ENCODE data around the gene LTBP1. TPM values are rescaled to one million over a fixed set of nuclear protein-coding genes. Genes with fewer than 3 reads are reported as not detected.

LTBP1 gene
- polyA plus RNA-seq, 2 donors = 4.3 to 13.9 TPM

GRCh38 chr2:33372940-33373553, 426.3 kb downstream of the LTBP1 start:
- Histone ChIP-seq H3K27me3 (ENCODE audit: control insufficient read depth in 1 of 2, insufficient read depth in 2 of 2, low read length in 2 of 2) (no peaks in the 10 kb centered on the region), H3K4me1 (ENCODE audit: control insufficient read depth in 2 of 2, insufficient read depth in 2 of 2, low read length in 1 of 2) (no peaks in the 10 kb centered on the region), H3K27ac (ENCODE audit: low read depth in 2 of 2, low read length in 1 of 2) (no peak overlapping the region), H3K9me3 (ENCODE audit: control insufficient read depth in 2 of 2, insufficient read depth in 1 of 2, low read depth in 1 of 2, low read length in 1 of 2) (no peaks in the 10 kb centered on the region), H3K4me3 (ENCODE audit: low read depth in 1 of 2, low read length in 2 of 2) (no peak overlapping the region), H3K36me3 (ENCODE audit: control insufficient read depth in 2 of 2, insufficient read depth in 2 of 2, low read length in 1 of 2) (no peaks in the 10 kb centered on the region)
- WGBS, 2 donors = 25 to 32% methylated on average over 5 of the region's 5 CpGs

GRCh38 chr2:33373986-33374385, 427.2 kb downstream of the LTBP1 start:
- no peaks in the 10 kb centered on the region for H3K4me1 ChIP-seq (ENCODE audit: control insufficient read depth in 2 of 2, insufficient read depth in 2 of 2, low read length in 1 of 2)
- H3K9me3 ChIP-seq (ENCODE audit: control insufficient read depth in 2 of 2, insufficient read depth in 1 of 2, low read depth in 1 of 2, low read length in 1 of 2) = no peaks in the 10 kb centered on the region
- H3K36me3 ChIP-seq (ENCODE audit: control insufficient read depth in 2 of 2, insufficient read depth in 2 of 2, low read length in 1 of 2) = no peaks in the 10 kb centered on the region
- H3K27me3 ChIP-seq (ENCODE audit: control insufficient read depth in 1 of 2, insufficient read depth in 2 of 2, low read length in 2 of 2) = no peaks in the 10 kb centered on the region
- no peak overlapping the region for H3K27ac ChIP-seq (ENCODE audit: low read depth in 2 of 2, low read length in 1 of 2)
- H3K4me3 ChIP-seq (ENCODE audit: low read depth in 1 of 2, low read length in 2 of 2) = no peak overlapping the region
- WGBS, 2 donors = 65 to 67% methylated on average over 5 of the region's 5 CpGs

GRCh38 chr2:33375054-33375453, 428.3 kb downstream of the LTBP1 start:
- no peaks in the 10 kb centered on the region for H3K27me3 ChIP-seq (ENCODE audit: control insufficient read depth in 1 of 2, insufficient read depth in 2 of 2, low read length in 2 of 2)
- H3K4me3 ChIP-seq (ENCODE audit: low read depth in 1 of 2, low read length in 2 of 2) = no peak overlapping the region
- H3K27ac ChIP-seq (ENCODE audit: low read depth in 2 of 2, low read length in 1 of 2) = no peak overlapping the region
- 70 to 77% methylated on average over 7 of the region's 7 CpGs for WGBS, 2 donors
- H3K9me3 ChIP-seq (ENCODE audit: control insufficient read depth in 2 of 2, insufficient read depth in 1 of 2, low read depth in 1 of 2, low read length in 1 of 2) = no peaks in the 10 kb centered on the region
- no peaks in the 10 kb centered on the region for H3K36me3 ChIP-seq (ENCODE audit: control insufficient read depth in 2 of 2, insufficient read depth in 2 of 2, low read length in 1 of 2)
- no peaks in the 10 kb centered on the region for H3K4me1 ChIP-seq (ENCODE audit: control insufficient read depth in 2 of 2, insufficient read depth in 2 of 2, low read length in 1 of 2)

- Histone ChIP-seq H3K27me3 (ENCODE audit: control insufficient read depth in 1 of 2, insufficient read depth in 2 of 2, low read length in 2 of 2) (no peaks in the 10 kb centered on the region), H3K4me3 (ENCODE audit: low read depth in 1 of 2, low read length in 2 of 2) (no peak overlapping the region), H3K36me3 (ENCODE audit: control insufficient read depth in 2 of 2, insufficient read depth in 2 of 2, low read length in 1 of 2) (no peaks in the 10 kb centered on the region), H3K27ac (ENCODE audit: low read depth in 2 of 2, low read length in 1 of 2) (no peak overlapping the region), H3K4me1 (ENCODE audit: control insufficient read depth in 2 of 2, insufficient read depth in 2 of 2, low read length in 1 of 2) (no peaks in the 10 kb centered on the region), H3K9me3 (ENCODE audit: control insufficient read depth in 2 of 2, insufficient read depth in 1 of 2, low read depth in 1 of 2, low read length in 1 of 2) (no peaks in the 10 kb centered on the region)
- WGBS, 2 donors = 75 to 84% methylated on average over 6 of the region's 6 CpGs
These were observed 430.3 kb downstream of the LTBP1 start for GRCh38 chr2:33377048-33377447.

DNA sequence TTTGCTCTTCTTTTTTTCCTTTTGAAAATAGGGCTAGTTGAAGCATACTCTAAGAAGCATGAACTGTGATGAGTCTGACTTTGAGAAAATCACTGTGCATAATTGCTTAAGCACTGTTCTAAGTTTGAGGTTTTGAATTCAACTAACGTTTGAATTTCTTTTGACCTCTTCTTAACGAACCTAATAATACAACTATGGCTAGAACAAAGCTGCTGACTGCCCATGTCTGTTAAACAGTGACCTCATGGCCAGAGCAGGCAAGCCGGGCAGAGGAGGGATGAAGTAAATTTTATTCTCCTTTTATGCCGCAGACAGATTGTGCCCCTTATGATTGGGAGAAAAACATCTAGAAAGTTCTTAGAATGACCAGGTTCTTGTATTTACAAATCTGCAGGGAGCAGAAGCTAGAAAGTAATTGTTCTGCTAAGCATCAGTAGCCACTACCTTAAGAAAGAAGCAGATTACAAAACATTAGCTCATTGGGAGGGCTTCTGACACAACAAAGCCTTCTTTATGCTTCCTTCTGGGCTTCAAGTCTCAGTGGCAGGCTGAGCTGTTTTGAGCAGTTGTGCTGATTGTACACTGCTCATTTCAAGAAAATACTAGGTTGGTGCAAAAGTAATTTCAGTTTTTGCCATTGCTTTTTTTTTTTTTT, 431.9 kb downstream of the LTBP1 start:
- Histone ChIP-seq H3K27ac (ENCODE audit: low read depth in 2 of 2, low read length in 1 of 2) (no peak overlapping the region), H3K4me1 (ENCODE audit: control insufficient read depth in 2 of 2, insufficient read depth in 2 of 2, low read length in 1 of 2) (no peaks in the 10 kb centered on the region), H3K27me3 (ENCODE audit: control insufficient read depth in 1 of 2, insufficient read depth in 2 of 2, low read length in 2 of 2) (no peaks in the 10 kb centered on the region), H3K9me3 (ENCODE audit: control insufficient read depth in 2 of 2, insufficient read depth in 1 of 2, low read depth in 1 of 2, low read length in 1 of 2) (no peaks in the 10 kb centered on the region), H3K36me3 (ENCODE audit: control insufficient read depth in 2 of 2, insufficient read depth in 2 of 2, low read length in 1 of 2) (no peaks in the 10 kb centered on the region), H3K4me3 (ENCODE audit: low read depth in 1 of 2, low read length in 2 of 2) (no peak overlapping the region)
- 72 to 78% methylated on average over 4 of the region's 4 CpGs for WGBS, 2 donors

- WGBS, 2 donors = 80 to 83% methylated on average over 8 of the region's 8 CpGs
These were observed 433.4 kb downstream of the LTBP1 start for GRCh38 chr2:33380001-33380609.

DNA sequence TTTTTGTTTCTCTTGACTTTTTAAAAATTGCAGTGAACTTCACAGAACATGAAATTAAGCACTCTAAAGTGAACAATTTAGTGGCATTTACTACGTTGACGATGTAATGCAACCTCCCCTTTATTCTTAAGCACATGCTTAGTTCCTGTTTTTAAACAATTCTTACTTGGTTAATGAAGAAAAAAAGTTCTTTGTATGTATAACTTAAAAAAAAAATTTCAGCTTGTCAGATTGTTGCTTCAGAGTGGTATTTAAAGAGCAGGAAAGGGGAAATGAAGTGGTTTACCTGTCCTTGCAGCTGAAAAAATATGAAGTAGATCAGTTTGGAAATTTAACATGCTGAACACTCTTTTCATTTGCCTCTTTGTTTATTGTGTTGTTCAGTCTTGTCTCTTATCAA, 434.0 kb downstream of the LTBP1 start:
- H3K4me1 ChIP-seq (ENCODE audit: control insufficient read depth in 2 of 2, insufficient read depth in 2 of 2, low read length in 1 of 2) = no peaks in the 10 kb centered on the region
- H3K27ac ChIP-seq (ENCODE audit: low read depth in 2 of 2, low read length in 1 of 2) = no peak overlapping the region
- no peaks in the 10 kb centered on the region for H3K36me3 ChIP-seq (ENCODE audit: control insufficient read depth in 2 of 2, insufficient read depth in 2 of 2, low read length in 1 of 2)
- WGBS, 2 donors = 60 to 72% methylated on average over 2 of the region's 2 CpGs
- no peaks in the 10 kb centered on the region for H3K9me3 ChIP-seq (ENCODE audit: control insufficient read depth in 2 of 2, insufficient read depth in 1 of 2, low read depth in 1 of 2, low read length in 1 of 2)
- no peak overlapping the region for H3K4me3 ChIP-seq (ENCODE audit: low read depth in 1 of 2, low read length in 2 of 2)
- H3K27me3 ChIP-seq (ENCODE audit: control insufficient read depth in 1 of 2, insufficient read depth in 2 of 2, low read length in 2 of 2) = no peaks in the 10 kb centered on the region

More at GRCh38 chr2:33380001-33380609, 433.4 kb downstream of the LTBP1 start:
- no peak overlapping the region for H3K4me3 ChIP-seq (ENCODE audit: low read depth in 1 of 2, low read length in 2 of 2)
- H3K9me3 ChIP-seq (ENCODE audit: control insufficient read depth in 2 of 2, insufficient read depth in 1 of 2, low read depth in 1 of 2, low read length in 1 of 2) = no peaks in the 10 kb centered on the region
- no peaks in the 10 kb centered on the region for H3K27me3 ChIP-seq (ENCODE audit: control insufficient read depth in 1 of 2, insufficient read depth in 2 of 2, low read length in 2 of 2)
- H3K4me1 ChIP-seq (ENCODE audit: control insufficient read depth in 2 of 2, insufficient read depth in 2 of 2, low read length in 1 of 2) = no peaks in the 10 kb centered on the region
- no peaks in the 10 kb centered on the region for H3K36me3 ChIP-seq (ENCODE audit: control insufficient read depth in 2 of 2, insufficient read depth in 2 of 2, low read length in 1 of 2)
- H3K27ac ChIP-seq (ENCODE audit: low read depth in 2 of 2, low read length in 1 of 2) = no peak overlapping the region

GRCh38 chr2:33381301-33381858, 434.6 kb downstream of the LTBP1 start:
- H3K4me3 ChIP-seq (ENCODE audit: low read depth in 1 of 2, low read length in 2 of 2) = no peak overlapping the region
- H3K9me3 ChIP-seq (ENCODE audit: control insufficient read depth in 2 of 2, insufficient read depth in 1 of 2, low read depth in 1 of 2, low read length in 1 of 2) = no peaks in the 10 kb centered on the region
- H3K36me3 ChIP-seq (ENCODE audit: control insufficient read depth in 2 of 2, insufficient read depth in 2 of 2, low read length in 1 of 2) = no peaks in the 10 kb centered on the region
- H3K27me3 ChIP-seq (ENCODE audit: control insufficient read depth in 1 of 2, insufficient read depth in 2 of 2, low read length in 2 of 2) = no peaks in the 10 kb centered on the region
- 81% methylated on average over 4 of the region's 4 CpGs for WGBS, 2 donors
- H3K4me1 ChIP-seq (ENCODE audit: control insufficient read depth in 2 of 2, insufficient read depth in 2 of 2, low read length in 1 of 2) = no peaks in the 10 kb centered on the region
- H3K27ac ChIP-seq (ENCODE audit: low read depth in 2 of 2, low read length in 1 of 2) = no peak overlapping the region

GRCh38 chr2:33383855-33384598, 437.3 kb downstream of the LTBP1 start:
- no peaks in the 10 kb centered on the region for H3K27me3 ChIP-seq (ENCODE audit: control insufficient read depth in 1 of 2, insufficient read depth in 2 of 2, low read length in 2 of 2)
- 87 to 89% methylated on average over 8 of the region's 8 CpGs for WGBS, 2 donors
- no peaks in the 10 kb centered on the region for H3K9me3 ChIP-seq (ENCODE audit: control insufficient read depth in 2 of 2, insufficient read depth in 1 of 2, low read depth in 1 of 2, low read length in 1 of 2)
- no peak overlapping the region for H3K27ac ChIP-seq (ENCODE audit: low read depth in 2 of 2, low read length in 1 of 2)
- no peaks in the 10 kb centered on the region for H3K4me1 ChIP-seq (ENCODE audit: control insufficient read depth in 2 of 2, insufficient read depth in 2 of 2, low read length in 1 of 2)
- H3K36me3 ChIP-seq (ENCODE audit: control insufficient read depth in 2 of 2, insufficient read depth in 2 of 2, low read length in 1 of 2) = no peaks in the 10 kb centered on the region
- no peak overlapping the region for H3K4me3 ChIP-seq (ENCODE audit: low read depth in 1 of 2, low read length in 2 of 2)

Data from esophagus (tissue), 2 donors.